Measurements from ENCODE around the gene DPYSL5.

GRCh38 chr2:26809876-26810577 lies 37.9 kb upstream of the DPYSL5 start:
- TF ChIP-seq CTCF (IDR thresholded peaks at IDR 0.05) = no peak
- no peak for TF ChIP-seq EZH2 (IDR thresholded peaks at IDR 0.05; ENCODE audit: borderline replicate concordance, insufficient read depth, low read depth, low read length, poor library complexity, severe bottlenecking)

Measured in B cell (primary cell).